Central memory CD4-positive, alpha-beta T cell (primary cell): ENCODE measurements around the gene CMC1.
"Not testable (repeated sequence)": the region's sequence is repeated elsewhere in the genome, so short reads cannot be mapped to it uniquely, and the experiment has no call there.

Experiments
- DNase-seq: peaks from one replicate; pipeline ENCODE4 v3.0.0; 2022

The CMC1 gene

GRCh38 chr3:28247286-28247685 is 5.9 kb downstream of the CMC1 start:
- DNase-seq: no peak

GRCh38 chr3:28250999-28251398 is 9.6 kb downstream of the CMC1 start:
- DNase-seq: no peak

GRCh38 chr3:28252001-28252431 is 10.6 kb downstream of the CMC1 start:
- DNase-seq: no peak

- no peak for DNase-seq
Measured at GRCh38 chr3:28253040-28253715, 11.8 kb downstream of the CMC1 start.

- DNase-seq: no peak
Measured at GRCh38 chr3:28262001-28262400, 20.6 kb downstream of the CMC1 start.

GRCh38 chr3:28265641-28266040 is 24.2 kb downstream of the CMC1 start:
- no peak for DNase-seq

- DNase-seq: no peak
Measured at GRCh38 chr3:28267984-28268849, 26.8 kb downstream of the CMC1 start.

GRCh38 chr3:28268989-28269388 is 27.6 kb downstream of the CMC1 start:
- DNase-seq: no peak

GRCh38 chr3:28269884-28270283 is 28.5 kb downstream of the CMC1 start:
- not testable (repeated sequence) for DNase-seq

GRCh38 chr3:28273837-28274236 is 32.4 kb downstream of the CMC1 start:
- DNase-seq: no peak

GRCh38 chr3:28278918-28279317 is 37.5 kb downstream of the CMC1 start:
- no peak for DNase-seq

- DNase-seq: no peak
Measured at GRCh38 chr3:28279770-28280169, 38.4 kb downstream of the CMC1 start.

- no peak for DNase-seq
Measured at GRCh38 chr3:28280781-28281180, 39.4 kb downstream of the CMC1 start.

GRCh38 chr3:28286595-28286994 is 45.2 kb downstream of the CMC1 start:
- DNase-seq: peak; percentile 20

GRCh38 chr3:28287046-28287445 is 45.6 kb downstream of the CMC1 start:
- no peak for DNase-seq

GRCh38 chr3:28290863-28291300 is 49.5 kb downstream of the CMC1 start:
- no peak for DNase-seq

GRCh38 chr3:28291577-28291976 is 50.2 kb downstream of the CMC1 start:
- no peak for DNase-seq

GRCh38 chr3:28292622-28293021 is 51.2 kb downstream of the CMC1 start:
- no peak for DNase-seq

GRCh38 chr3:28294667-28295413 is 53.4 kb downstream of the CMC1 start:
- no peak for DNase-seq

GRCh38 chr3:28295898-28296490 is 54.6 kb downstream of the CMC1 start:
- no peak for DNase-seq

- DNase-seq: no peak
Measured at GRCh38 chr3:28299705-28300104, 58.3 kb downstream of the CMC1 start.

- DNase-seq: no peak
Measured at GRCh38 chr3:28300345-28300962, 59.0 kb downstream of the CMC1 start.

- no peak for DNase-seq
Measured at GRCh38 chr3:28301688-28302087, 60.3 kb downstream of the CMC1 start.
